ENCODE results near the gene PPARG. TPM values are rescaled to one million over a fixed set of nuclear protein-coding genes. Genes with fewer than 3 reads are reported as not detected.

PPARG gene
- total RNA-seq, 1 experiment from 2014 or later, result 19.4 TPM

GRCh38 chr3:12401208-12401607 lies 112.3 kb downstream of the PPARG start:
- DNase-seq (ENCODE audit: extremely low read depth, low read depth), result no peak

GRCh38 chr3:12405432-12406272 lies 116.8 kb downstream of the PPARG start:
- peak; percentile 69 for DNase-seq (ENCODE audit: extremely low read depth, low read depth)

- no peak for DNase-seq (ENCODE audit: extremely low read depth, low read depth)
Observed at GRCh38 chr3:12408984-12409683, 120.3 kb downstream of the PPARG start.

- no peak for DNase-seq (ENCODE audit: extremely low read depth, low read depth)
Observed at GRCh38 chr3:12409684-12410596, 121.1 kb downstream of the PPARG start.

- DNase-seq (ENCODE audit: extremely low read depth, low read depth), result no peak
Observed at GRCh38 chr3:12413721-12414255, 124.9 kb downstream of the PPARG start.

- no peak for DNase-seq (ENCODE audit: extremely low read depth, low read depth)
Observed at GRCh38 chr3:12415014-12415680, 126.3 kb downstream of the PPARG start.

GRCh38 chr3:12416731-12417130 lies 127.9 kb downstream of the PPARG start:
- DNase-seq (ENCODE audit: extremely low read depth, low read depth), result no peak

GRCh38 chr3:12420393-12420792 lies 131.5 kb downstream of the PPARG start:
- DNase-seq (ENCODE audit: extremely low read depth, low read depth), result no peak

GRCh38 chr3:12421132-12421531 lies 132.3 kb downstream of the PPARG start:
- no peak for DNase-seq (ENCODE audit: extremely low read depth, low read depth)

- no peak for DNase-seq (ENCODE audit: extremely low read depth, low read depth)
Observed at GRCh38 chr3:12423131-12423530, 134.3 kb downstream of the PPARG start.

GRCh38 chr3:12423918-12424630 lies 135.2 kb downstream of the PPARG start:
- DNase-seq (ENCODE audit: extremely low read depth, low read depth), result no peak

- no peak for DNase-seq (ENCODE audit: extremely low read depth, low read depth)
Observed at GRCh38 chr3:12424635-12425319, 135.9 kb downstream of the PPARG start.

GRCh38 chr3:12425850-12426579 lies 137.1 kb downstream of the PPARG start:
- no peak for DNase-seq (ENCODE audit: extremely low read depth, low read depth)

GRCh38 chr3:12427551-12427950 lies 138.7 kb downstream of the PPARG start:
- no peak for DNase-seq (ENCODE audit: extremely low read depth, low read depth)

- no peak for DNase-seq (ENCODE audit: extremely low read depth, low read depth)
Observed at GRCh38 chr3:12428126-12428525, 139.3 kb downstream of the PPARG start.

GRCh38 chr3:12430086-12430485 lies 141.2 kb downstream of the PPARG start:
- DNase-seq (ENCODE audit: extremely low read depth, low read depth), result no peak

- DNase-seq (ENCODE audit: extremely low read depth, low read depth), result no peak
Observed at GRCh38 chr3:12433823-12434222, 145.0 kb downstream of the PPARG start.

GRCh38 chr3:12436514-12437220 lies 147.8 kb downstream of the PPARG start:
- no peak for DNase-seq (ENCODE audit: extremely low read depth, low read depth)
